ENCODE results near the gene GLB1L2.

The GLB1L2 gene

GRCh38 chr11:134349109-134349801, 17.5 kb downstream of the GLB1L2 start:
- no peak for DNase-seq

- no peak for DNase-seq
These were observed 18.1 kb downstream of the GLB1L2 start for GRCh38 chr11:134349802-134350355.

DNA sequence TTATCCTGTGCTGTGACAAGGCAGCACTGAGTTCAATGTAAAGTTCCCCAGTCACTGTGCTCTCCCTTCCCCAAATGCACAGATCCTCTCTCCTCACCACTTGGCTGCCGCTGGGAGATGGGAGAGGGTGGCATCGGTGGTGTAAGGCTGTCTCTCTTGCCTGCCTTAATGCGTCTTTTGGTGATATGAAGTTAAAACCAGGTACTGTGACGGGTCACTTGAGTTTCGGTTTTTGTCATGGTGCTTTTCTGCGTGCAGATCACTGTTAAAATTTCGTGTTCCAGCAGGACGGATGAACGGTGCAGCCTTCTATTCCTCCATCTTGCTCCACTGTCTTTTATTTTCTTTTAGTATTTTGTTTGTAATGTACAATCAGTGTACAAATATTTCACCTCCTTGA, 18.6 kb downstream of the GLB1L2 start:
- DNase-seq, result no peak

DNA sequence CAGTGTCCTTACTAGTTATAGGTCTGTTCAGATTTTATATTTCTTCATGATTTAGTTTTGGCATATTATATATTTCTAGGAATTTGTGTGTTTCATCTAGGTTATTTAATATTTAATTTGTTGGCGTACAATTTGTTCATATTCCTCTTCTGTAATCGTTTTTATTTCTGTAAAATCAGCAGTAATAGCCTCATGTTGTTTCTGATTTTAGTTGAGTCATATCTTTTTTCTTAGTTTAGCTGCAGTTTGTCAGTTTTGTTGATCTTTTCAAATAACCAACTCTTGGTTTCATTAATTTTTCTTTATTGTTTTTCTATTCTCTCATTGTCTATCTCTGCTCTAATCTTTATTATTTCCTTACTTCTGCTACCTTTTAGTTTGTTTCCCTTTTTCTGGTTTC, 20.3 kb downstream of the GLB1L2 start:
- DNase-seq, result no peak

DNA sequence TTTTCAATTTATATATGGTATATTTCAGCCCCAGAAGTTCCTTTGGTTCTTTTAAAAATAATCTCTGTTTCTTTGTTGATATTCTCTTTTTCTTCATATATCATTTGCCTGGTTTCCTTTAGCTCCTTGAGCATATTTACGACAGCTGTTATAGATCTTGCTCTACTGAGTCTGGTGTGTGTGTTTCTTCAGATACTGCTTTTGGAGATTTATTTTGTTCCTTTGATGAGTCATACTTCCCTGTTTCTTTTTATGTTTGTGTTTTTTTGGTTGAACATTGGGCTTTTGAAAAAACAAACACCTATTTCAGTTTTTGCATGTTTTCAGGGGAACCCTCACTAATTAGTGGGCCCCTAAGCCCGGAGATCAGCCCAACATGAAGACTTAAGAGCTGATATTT, 23.3 kb downstream of the GLB1L2 start:
- DNase-seq, result no peak

GRCh38 chr11:134355656-134356055, 23.9 kb downstream of the GLB1L2 start:
- DNase-seq, result no peak

DNA sequence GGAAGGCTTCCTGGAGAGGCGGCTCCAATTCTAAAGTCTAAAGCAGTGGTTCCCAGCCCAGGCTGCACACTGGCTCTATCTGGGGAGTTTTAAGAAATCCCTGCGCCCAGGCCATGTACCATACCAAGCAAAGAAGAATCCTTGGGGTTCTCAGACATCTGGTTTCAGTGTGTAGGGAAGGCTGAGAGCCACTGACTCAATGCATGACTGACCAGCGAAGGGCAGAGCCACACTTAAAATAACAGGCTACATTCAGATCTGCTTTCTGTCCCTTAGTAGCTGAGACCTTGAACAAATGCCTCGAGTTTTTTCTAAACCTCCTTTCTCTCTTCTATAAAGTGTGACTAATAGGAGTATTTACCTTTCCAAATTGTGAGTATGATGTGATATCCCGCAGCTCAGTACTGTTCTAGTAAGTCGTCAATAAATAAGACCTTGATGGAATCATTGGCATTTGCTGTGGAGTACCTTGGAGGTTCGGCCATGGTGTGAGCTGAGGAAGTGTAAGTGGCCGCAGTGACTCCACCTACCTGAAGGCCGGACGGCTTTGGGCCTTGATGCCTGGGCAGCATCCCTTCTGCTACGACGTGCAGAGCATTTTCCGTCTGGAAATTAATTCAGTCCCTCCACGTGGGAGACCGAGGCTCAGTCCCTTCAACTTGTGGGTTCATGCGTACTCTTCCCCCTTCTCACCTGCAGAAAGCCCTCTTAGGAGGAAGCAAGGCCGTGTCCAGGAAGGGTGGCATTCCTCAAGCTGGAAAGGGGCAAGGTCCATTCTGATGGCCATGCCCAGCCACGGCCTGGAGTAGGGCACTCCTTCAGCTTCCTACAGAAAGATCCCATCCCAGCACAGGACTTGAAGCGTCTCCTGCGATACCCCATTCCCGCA, 25.1 kb downstream of the GLB1L2 start:
- no peak for DNase-seq

- DNase-seq, result no peak
These were observed 25.7 kb downstream of the GLB1L2 start for GRCh38 chr11:134357545-134357839.

GRCh38 chr11:134358165-134358855, 26.5 kb downstream of the GLB1L2 start:
- no peak for DNase-seq

DNA sequence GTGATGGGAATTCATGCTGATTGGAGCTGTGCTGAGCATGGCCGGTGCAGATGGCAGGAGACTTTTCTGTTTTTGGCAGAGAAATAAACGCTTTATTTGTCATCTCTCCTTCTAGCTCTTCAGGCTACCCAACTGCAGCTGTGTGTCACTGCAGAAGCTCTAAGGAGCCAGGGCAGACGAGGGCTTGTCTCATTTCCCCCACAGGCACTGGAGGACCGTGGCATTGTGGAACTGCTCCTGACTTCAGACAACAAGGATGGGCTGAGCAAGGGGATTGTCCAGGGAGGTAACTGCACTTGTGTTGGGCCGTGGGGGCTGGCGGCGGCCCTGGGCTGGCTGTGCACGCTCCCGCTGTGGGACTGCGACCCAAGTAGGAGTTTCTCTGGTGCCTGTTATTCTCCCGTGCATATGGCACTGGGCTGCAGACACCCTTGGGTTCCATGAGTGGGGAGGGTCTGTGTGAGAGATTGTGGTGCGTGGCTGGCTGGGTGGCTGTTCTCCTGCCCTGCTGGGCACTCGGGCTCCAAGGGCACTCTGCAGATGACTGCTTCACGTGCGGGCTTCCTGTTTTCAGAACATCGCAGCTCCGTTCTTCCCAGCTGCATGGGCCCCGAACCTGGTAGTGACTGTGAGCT, 27.2 kb downstream of the GLB1L2 start:
- DNase-seq, result no peak

- no peak for DNase-seq
These were observed 27.9 kb downstream of the GLB1L2 start for GRCh38 chr11:134359646-134360045.

DNA sequence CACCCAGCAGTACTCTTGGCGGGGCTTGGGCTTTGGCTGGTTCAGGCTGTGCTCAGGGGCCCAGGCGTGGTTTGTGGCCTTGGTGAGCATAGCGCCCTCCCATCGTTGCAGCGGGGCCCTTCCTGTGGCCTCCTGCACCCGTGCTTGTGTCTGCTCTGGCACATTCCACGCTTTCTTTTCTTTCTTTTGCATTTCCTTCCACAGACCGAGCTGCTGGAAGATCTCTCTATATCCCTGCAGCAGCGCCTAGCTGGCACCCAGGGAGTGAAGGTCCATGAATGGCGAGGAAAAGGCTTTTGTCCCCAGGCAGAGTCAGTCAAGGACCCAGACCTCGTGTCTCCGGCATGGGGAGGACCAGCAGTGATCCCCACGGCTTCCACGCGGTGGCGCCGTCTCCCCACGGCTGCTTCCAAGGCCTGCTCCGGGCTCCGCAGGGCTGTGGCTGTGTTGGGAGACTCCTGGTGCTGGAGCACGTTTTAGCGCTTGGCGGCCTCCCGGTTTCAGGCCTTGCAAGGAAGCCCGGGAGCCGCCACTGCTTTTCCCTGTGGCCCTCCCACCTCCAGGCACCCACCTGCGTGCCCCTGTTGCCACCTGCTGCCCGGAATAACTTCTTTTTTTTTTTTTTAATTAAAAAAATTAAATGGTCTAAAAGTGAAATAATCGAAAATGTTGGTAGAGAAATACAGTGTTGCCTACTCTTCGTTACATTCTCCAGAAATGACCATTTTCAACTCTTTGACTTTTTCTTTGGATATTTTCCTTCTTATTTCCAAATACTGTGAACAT, 28.5 kb downstream of the GLB1L2 start:
- DNase-seq, result peak; percentile 70

GRCh38 chr11:134361661-134362060, 29.9 kb downstream of the GLB1L2 start:
- DNase-seq, result no peak

DNA sequence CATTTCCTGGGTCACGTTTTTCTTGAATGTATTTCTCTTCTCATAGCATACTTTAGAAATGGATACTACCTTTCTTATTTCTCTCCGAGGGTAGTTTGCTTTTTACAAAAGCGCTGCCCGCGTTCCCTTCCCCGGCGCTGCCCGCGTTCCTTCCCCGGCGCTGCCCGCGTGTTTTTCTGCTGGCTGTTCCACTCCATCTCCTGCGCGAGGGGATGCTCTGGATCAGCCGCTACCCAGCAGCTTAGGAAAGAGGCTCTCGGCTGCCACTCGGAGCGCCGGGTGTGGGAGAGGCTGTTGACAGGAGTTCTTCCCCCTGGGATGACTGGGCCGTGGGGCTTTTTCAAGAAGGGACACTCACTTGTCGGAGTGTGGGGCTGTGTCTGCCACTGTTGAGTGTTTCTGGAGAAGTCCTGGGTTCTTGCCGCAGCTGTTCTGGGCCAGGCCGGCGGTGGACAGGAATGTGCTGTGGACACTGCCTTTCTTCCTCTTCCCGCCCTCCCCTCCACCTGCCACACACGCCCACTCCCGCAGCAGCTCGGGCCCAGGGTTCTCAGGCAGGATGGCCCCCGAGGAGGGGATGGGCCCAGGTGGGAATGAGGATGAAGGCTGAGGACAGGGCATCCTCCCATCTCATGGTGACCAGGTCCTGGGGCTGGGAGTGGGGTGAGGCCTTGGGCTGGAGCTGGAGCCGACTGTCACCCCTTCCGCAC, 30.6 kb downstream of the GLB1L2 start:
- no peak for DNase-seq

GRCh38 chr11:134363161-134363560, 31.4 kb downstream of the GLB1L2 start:
- DNase-seq, result no peak

GRCh38 chr11:134363592-134363991, 31.8 kb downstream of the GLB1L2 start:
- no peak for DNase-seq

- no peak for DNase-seq
These were observed 32.5 kb downstream of the GLB1L2 start for GRCh38 chr11:134364261-134364660.

DNA sequence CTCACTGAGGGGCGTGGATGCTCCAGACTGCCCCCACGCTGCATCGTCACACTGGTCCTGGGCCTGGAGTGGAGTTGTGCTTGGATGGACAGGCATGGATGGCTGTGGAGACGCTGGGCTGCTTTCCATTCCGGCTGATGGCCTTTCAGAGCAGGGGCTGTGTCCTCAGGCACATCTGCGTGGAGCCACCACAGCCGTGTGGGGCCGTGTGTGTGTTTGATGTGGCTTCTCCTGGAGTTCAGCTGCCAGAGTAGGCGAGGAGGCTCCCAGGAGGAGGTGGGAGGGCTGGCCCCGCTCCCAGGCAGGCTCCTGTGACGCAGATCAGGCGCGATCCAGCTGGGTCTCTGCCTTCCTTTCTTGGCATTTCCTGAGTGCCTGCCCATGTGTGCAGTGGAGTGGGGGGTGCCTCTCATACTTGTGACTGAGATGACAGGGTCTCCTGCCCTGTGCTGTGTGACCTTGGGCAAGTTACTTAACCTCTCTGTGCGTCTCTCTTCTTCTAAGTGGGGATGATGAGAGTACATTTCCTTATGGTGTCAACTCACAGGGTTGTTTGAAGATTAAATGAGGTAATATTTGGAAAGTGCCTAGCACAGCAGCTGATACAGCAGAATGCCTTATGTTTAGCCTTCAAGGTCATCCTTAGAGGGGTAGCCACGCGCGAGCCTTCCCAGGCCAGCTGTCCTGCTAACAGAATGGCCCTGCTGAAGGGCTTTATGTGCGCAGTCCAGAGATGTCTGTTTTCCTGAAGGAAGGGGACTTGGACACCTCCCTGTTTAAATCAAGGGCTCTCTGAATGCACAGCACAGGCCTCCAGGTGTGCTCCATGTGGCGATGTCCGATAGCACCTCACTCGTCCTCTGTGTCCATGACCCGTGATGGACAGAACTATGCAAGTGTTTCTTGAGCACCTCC, 33.5 kb downstream of the GLB1L2 start:
- no peak for DNase-seq

- no peak for DNase-seq
These were observed 34.5 kb downstream of the GLB1L2 start for GRCh38 chr11:134366254-134366653.

DNA sequence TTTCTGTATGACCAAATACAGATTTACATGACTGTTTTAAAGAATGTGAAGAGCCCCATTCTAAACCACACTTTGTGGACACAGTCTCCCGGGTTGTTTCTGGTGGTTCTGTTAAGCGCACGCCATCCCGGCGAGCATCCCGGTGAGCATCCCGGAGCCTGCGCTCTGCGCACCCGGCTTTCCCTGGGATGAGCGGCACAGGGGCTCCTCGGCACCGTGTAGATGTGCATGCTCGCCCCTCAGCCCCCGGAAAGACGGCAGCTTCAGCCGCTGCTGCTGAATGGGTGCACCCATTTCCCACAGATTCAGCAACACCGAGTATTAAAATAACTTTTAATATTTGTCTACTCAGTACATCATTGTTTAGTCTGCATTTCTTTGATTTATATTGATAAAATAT, 36.0 kb downstream of the GLB1L2 start:
- no peak for DNase-seq
